SK-N-SH treated with all-trans-retinoic acid at 6 μM for 48 hours (cell line): ENCODE results near the gene POLR3A.
"Not testable (repeated sequence)": the region's sequence is repeated elsewhere in the genome, so short reads cannot be mapped to it uniquely, and the experiment has no call there.

Source experiments
- ATAC-seq: fragments of 200-7000 bp; cut with Tn5 transposase; 3 replicates; pipeline ENCODE4 v1.9.1; 2020; ENCODE audit warnings: mild to moderate bottlenecking, moderate library complexity
- ARNTL ChIP-seq: fragments of 450-650 bp; formaldehyde crosslinking; IDR thresholded peaks from 2 replicates; pipeline ENCODE4 v1.5.0; 2020; ENCODE audit warnings: low read depth, mild to moderate bottlenecking, moderate library complexity, borderline replicate concordance
- BACH2 ChIP-seq: fragments of 250-450 bp; sonication (Bioruptor Pico); IDR thresholded peaks from 2 replicates; pipeline ENCODE4 v1.9.0; 2021; ENCODE audit warnings: mild to moderate bottlenecking, borderline replicate concordance
- CSDC2 ChIP-seq: fragments of 250-450 bp; sonication (Bioruptor Pico); IDR thresholded peaks from 2 replicates; pipeline ENCODE4 v1.5.0; 2020; ENCODE audit warnings: mild to moderate bottlenecking, moderate library complexity
- ESRRG ChIP-seq: fragments of 250-450 bp; sonication (Bioruptor Pico); IDR thresholded peaks from 2 replicates; pipeline ENCODE4 v1.6.1; 2021; ENCODE audit warnings: mild to moderate bottlenecking
- ISL1 ChIP-seq: fragments of 250-450 bp; sonication (Bioruptor Pico); IDR thresholded peaks from 2 replicates; pipeline ENCODE4 v2.1.2; 2022; ENCODE audit warnings: mild to moderate bottlenecking, moderate library complexity
- OSR1 ChIP-seq: fragments of 250-450 bp; sonication (Bioruptor Pico); IDR thresholded peaks from 2 replicates; pipeline ENCODE4 v1.8.0; 2022; ENCODE audit warnings: moderate library complexity, mild to moderate bottlenecking, inconsistent platforms
- POU6F1 ChIP-seq: fragments of 250-450 bp; sonication (Bioruptor Pico); IDR thresholded peaks from 2 replicates; pipeline ENCODE4 v1.8.0; 2021; ENCODE audit warnings: low read depth, mild to moderate bottlenecking, moderate library complexity, borderline replicate concordance
- RARB ChIP-seq: fragments of 250-450 bp; sonication (Bioruptor Pico); IDR thresholded peaks from 2 replicates; pipeline ENCODE4 v1.8.0; 2021; ENCODE audit warnings: mild to moderate bottlenecking, moderate library complexity
- SNAI2 ChIP-seq: fragments of 250-450 bp; sonication (Bioruptor Pico); IDR thresholded peaks from 2 replicates; pipeline ENCODE4 v1.5.0; 2020; ENCODE audit warnings: mild to moderate bottlenecking, moderate library complexity
- TCF4 ChIP-seq: fragments of 250-450 bp; sonication (Bioruptor Pico); IDR thresholded peaks from 2 replicates; pipeline ENCODE4 v1.8.0; 2021; ENCODE audit warnings: mild to moderate bottlenecking, moderate library complexity, borderline replicate concordance
- TOX ChIP-seq: fragments of 250-450 bp; sonication (Bioruptor Pico); IDR thresholded peaks from 2 replicates; pipeline ENCODE4 v1.8.0; 2021; ENCODE audit warnings: mild to moderate bottlenecking, moderate library complexity, borderline replicate concordance
- ZFP3 ChIP-seq: fragments of 250-450 bp; sonication (Bioruptor Pico); IDR thresholded peaks from 2 replicates; pipeline ENCODE4 v1.5.0; 2020; ENCODE audit warnings: mild to moderate bottlenecking, moderate library complexity
- ZFP30 ChIP-seq: fragments of 450-650 bp; formaldehyde crosslinking; IDR thresholded peaks from 2 replicates; pipeline ENCODE4 v1.5.0; 2022; ENCODE audit warnings: mild to moderate bottlenecking, moderate library complexity
- ZNF8 ChIP-seq: fragments of 450-650 bp; formaldehyde crosslinking; IDR thresholded peaks from 2 replicates; pipeline ENCODE4 v1.5.0; 2020; ENCODE audit warnings: mild to moderate bottlenecking, moderate library complexity
- TF ChIP-seq, protein P1 (sequence below): fragments of 250-450 bp; sonication (Bioruptor Pico); IDR thresholded peaks from 2 replicates; pipeline ENCODE4 v1.5.1; 2020; ENCODE audit warnings: low read depth, mild to moderate bottlenecking, moderate library complexity
- TF ChIP-seq, protein P2 (sequence below): fragments of 250-450 bp; sonication (Bioruptor Pico); IDR thresholded peaks from 2 replicates; pipeline ENCODE4 v1.8.0; 2020; ENCODE audit warnings: mild to moderate bottlenecking, moderate library complexity, borderline replicate concordance

The POLR3A gene

DNA sequence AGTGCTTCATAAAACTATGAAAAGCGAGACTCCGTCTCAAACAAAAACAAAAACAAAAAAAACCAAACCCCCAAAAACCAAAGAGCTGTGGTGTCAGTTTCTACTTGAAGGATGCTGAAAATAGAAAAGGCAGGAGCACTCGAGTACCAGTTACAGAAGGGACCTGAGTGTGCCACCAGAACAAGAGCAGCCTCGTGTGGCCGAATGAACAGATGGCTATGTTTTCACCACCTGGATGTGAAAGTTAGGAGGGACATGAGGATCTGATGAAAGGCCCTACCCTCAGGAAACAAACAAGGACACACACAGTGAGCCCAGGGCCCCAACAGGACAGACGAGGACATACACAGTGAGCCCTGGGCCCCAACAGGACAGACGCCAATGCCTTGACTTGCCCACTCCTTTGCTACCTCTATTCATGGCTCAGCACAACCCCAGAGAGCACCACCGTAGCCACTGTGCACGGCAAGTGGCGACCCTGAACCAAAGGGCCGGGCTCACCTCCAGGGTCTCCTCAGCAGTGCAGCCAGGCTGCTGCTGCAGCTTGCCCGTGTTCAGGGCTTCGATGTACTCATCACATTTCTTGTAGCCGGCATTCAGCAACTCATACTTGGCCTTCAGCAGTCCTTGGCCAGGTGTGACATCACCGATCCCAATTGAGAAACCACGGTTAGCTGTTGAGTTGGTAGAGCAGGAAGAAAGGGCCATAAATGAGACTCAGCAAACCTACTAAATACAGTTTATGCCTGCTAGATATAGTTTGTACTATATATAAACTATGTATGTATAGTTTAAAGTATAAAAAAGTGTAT is 24.9 kb downstream of the POLR3A start:
- TF ChIP-seq ZNF8 (CRISPR knock-in tag) = no peak
- no peak for TF ChIP-seq RARB (CRISPR knock-in tag)
- TF ChIP-seq ESRRG (CRISPR knock-in tag) = no peak
- TF ChIP-seq, protein P1, sequence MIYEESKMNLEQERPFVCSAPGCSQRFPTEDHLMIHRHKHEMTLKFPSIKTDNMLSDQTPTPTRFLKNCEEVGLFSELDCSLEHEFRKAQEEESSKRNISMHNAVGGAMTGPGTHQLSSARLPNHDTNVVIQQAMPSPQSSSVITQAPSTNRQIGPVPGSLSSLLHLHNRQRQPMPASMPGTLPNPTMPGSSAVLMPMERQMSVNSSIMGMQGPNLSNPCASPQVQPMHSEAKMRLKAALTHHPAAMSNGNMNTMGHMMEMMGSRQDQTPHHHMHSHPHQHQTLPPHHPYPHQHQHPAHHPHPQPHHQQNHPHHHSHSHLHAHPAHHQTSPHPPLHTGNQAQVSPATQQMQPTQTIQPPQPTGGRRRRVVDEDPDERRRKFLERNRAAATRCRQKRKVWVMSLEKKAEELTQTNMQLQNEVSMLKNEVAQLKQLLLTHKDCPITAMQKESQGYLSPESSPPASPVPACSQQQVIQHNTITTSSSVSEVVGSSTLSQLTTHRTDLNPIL (CRISPR knock-in tag) = no peak
- TF ChIP-seq SNAI2 (CRISPR knock-in tag) = no peak
- no peak for TF ChIP-seq OSR1
- no peak for TF ChIP-seq BACH2
- ATAC-seq = no peak

- ATAC-seq = no peak
- no peak for TF ChIP-seq RARB (CRISPR knock-in tag)
- no peak for TF ChIP-seq POU6F1
- no peak for TF ChIP-seq ESRRG (CRISPR knock-in tag)
- TF ChIP-seq ZFP30 (CRISPR knock-in tag) = no peak
- TF ChIP-seq ISL1 (CRISPR knock-in tag) = no peak
- TF ChIP-seq, protein P2, sequence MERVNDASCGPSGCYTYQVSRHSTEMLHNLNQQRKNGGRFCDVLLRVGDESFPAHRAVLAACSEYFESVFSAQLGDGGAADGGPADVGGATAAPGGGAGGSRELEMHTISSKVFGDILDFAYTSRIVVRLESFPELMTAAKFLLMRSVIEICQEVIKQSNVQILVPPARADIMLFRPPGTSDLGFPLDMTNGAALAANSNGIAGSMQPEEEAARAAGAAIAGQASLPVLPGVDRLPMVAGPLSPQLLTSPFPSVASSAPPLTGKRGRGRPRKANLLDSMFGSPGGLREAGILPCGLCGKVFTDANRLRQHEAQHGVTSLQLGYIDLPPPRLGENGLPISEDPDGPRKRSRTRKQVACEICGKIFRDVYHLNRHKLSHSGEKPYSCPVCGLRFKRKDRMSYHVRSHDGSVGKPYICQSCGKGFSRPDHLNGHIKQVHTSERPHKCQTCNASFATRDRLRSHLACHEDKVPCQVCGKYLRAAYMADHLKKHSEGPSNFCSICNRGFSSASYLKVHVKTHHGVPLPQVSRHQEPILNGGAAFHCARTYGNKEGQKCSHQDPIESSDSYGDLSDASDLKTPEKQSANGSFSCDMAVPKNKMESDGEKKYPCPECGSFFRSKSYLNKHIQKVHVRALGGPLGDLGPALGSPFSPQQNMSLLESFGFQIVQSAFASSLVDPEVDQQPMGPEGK = no peak
- no peak for TF ChIP-seq CSDC2 (CRISPR knock-in tag)
- TF ChIP-seq ZFP3 (CRISPR knock-in tag) = no peak
- TF ChIP-seq, protein P1 (CRISPR knock-in tag) = no peak
- no peak for TF ChIP-seq OSR1
Measured at GRCh38 chr10:78002541-78003288, 26.6 kb downstream of the POLR3A start.

DNA sequence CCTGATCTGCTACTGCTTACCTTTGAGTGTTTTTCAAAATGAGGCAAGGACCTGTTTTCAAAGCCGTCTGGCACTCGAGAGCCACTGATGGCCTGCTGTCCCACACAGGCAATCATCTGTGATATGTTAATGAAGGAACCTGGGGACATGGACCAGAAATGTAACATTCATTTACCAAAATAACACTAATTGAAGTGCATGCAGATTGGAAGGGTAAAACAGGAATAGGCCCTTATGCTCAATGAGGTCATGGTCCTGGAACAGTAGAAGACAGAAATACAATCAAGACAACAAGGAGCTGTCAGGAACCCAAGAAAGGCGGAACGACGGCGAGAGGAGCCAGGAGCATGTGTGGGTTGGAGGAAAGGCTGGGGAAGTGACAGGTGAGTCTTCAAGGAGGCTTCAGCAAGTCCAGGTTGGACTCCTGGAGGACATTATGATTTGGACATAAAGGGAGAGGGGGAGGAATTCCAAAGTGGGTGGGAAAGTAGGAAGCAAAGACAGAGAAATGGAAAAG is 28.3 kb downstream of the POLR3A start:
- no peak for TF ChIP-seq TOX (CRISPR knock-in tag)
- no peak for TF ChIP-seq SNAI2 (CRISPR knock-in tag)
- TF ChIP-seq POU6F1 = no peak
- TF ChIP-seq ARNTL = no peak
- ATAC-seq = no peak

DNA sequence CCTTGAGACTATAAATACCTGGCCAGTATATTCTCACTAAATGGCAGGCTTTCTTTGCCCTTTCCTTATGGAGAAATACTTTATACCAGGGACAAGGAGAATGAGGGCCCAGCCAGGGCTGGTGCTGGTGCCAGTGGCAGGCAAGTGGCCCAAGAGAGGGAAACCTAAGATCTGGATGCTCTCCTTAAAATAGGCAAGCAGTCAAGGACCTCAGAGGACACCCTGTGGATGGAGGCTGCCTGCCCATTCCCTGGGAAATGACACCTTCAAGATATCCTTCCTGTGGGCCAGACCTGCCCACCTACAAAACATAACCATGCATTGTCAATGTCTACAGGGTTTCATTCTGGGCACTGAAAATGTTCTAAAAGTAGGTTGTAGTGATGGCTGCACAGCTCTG is 29.1 kb downstream of the POLR3A start:
- no peak for ATAC-seq
- TF ChIP-seq BACH2 = no peak
- TF ChIP-seq ESRRG (CRISPR knock-in tag) = no peak
- no peak for TF ChIP-seq RARB (CRISPR knock-in tag)
- TF ChIP-seq ZNF8 (CRISPR knock-in tag) = no peak
- TF ChIP-seq TCF4 = no peak
- TF ChIP-seq ZFP3 (CRISPR knock-in tag) = no peak
- no peak for TF ChIP-seq OSR1

- not testable (repeated sequence) for ATAC-seq
Measured at GRCh38 chr10:77998780-77999179, 30.5 kb downstream of the POLR3A start.
